HepG2 (cell line): ENCODE measurements around the gene PRSS21. TPM values are rescaled to one million over a fixed set of nuclear protein-coding genes. Genes with fewer than 3 reads are reported as not detected.

Experiments
- AHDC1 ChIP-seq: sonication (generic); formaldehyde crosslinking; IDR thresholded peaks from 2 replicates; pipeline ENCODE4 v1.5.1; 2020; ENCODE audit warnings: mild to moderate bottlenecking, missing genetic modification reagents, borderline replicate concordance
- CCDC6 ChIP-seq: sonication (generic); formaldehyde crosslinking; IDR thresholded peaks from 2 replicates; pipeline ENCODE4 v1.8.1; 2022; ENCODE audit warnings: mild to moderate bottlenecking, missing genetic modification reagents, moderate library complexity
- CHD2 ChIP-seq: IDR thresholded peaks from 2 replicates; pipeline ENCODE4 v1.6.1; 2011; ENCODE audit warnings: low read depth, low read length, improper control_type of control experiment
- FOXJ3 ChIP-seq: sonication (generic); formaldehyde crosslinking; IDR thresholded peaks from 2 replicates; pipeline ENCODE4 v1.4.0; 2020; ENCODE audit warnings: missing genetic modification reagents, mild to moderate bottlenecking, borderline replicate concordance
- KDM1A ChIP-seq: IDR thresholded peaks from 2 replicates; pipeline ENCODE4 v1.6.1; 2016; ENCODE audit warnings: missing compliant biosample characterization
- NPAS2 ChIP-seq: sonication (generic); formaldehyde crosslinking; IDR thresholded peaks from 2 replicates; pipeline ENCODE4 v1.8.0; 2022; ENCODE audit warnings: mild to moderate bottlenecking, missing genetic modification reagents, borderline replicate concordance
- PRMT3 ChIP-seq: sonication (generic); formaldehyde crosslinking; IDR thresholded peaks from 2 replicates; pipeline ENCODE4 v1.8.1; 2022; ENCODE audit warnings: low read depth, mild to moderate bottlenecking, moderate library complexity, missing genetic modification reagents, borderline replicate concordance
- STAT5B ChIP-seq: sonication (generic); formaldehyde crosslinking; IDR thresholded peaks from 2 replicates; pipeline ENCODE4 v1.4.0; 2020; ENCODE audit warnings: missing genetic modification reagents
- TBX2 ChIP-seq: sonication (generic); formaldehyde crosslinking; IDR thresholded peaks from 2 replicates; pipeline ENCODE4 v1.5.0; 2020; ENCODE audit warnings: missing genetic modification reagents, mild to moderate bottlenecking, borderline replicate concordance
- TCF7 ChIP-seq: sonication (generic); IDR thresholded peaks from 2 replicates; pipeline ENCODE4 v1.6.1; 2016; ENCODE audit warnings: antibody characterized with exemption, low read depth
- TFDP1 ChIP-seq: IDR thresholded peaks from 2 replicates; pipeline ENCODE4 v1.6.1; 2016; ENCODE audit warnings: missing compliant biosample characterization, missing genetic modification reagents, borderline replicate concordance
- THAP9 ChIP-seq: sonication (generic); formaldehyde crosslinking; IDR thresholded peaks from 2 replicates; pipeline ENCODE4; 2020; ENCODE audit warnings: missing genetic modification reagents, mild to moderate bottlenecking, borderline replicate concordance
- THYN1 ChIP-seq: sonication (generic); formaldehyde crosslinking; IDR thresholded peaks from 2 replicates; pipeline ENCODE4 v1.8.1; 2023; ENCODE audit warnings: low read depth, mild to moderate bottlenecking, moderate library complexity, missing genetic modification reagents, borderline replicate concordance
- ZFAT ChIP-seq: sonication (generic); formaldehyde crosslinking; conservative IDR thresholded peaks from 2 replicates; pipeline ENCODE4 v1.8.1; 2023; ENCODE audit warnings: missing genetic modification reagents, inconsistent platforms
- ZNF17 ChIP-seq: sonication (generic); formaldehyde crosslinking; IDR thresholded peaks from 2 replicates; pipeline ENCODE4 v1.5.0; 2020; ENCODE audit warnings: mild to moderate bottlenecking, missing genetic modification reagents
- ZNF337 ChIP-seq: sonication (generic); formaldehyde crosslinking; IDR thresholded peaks from 2 replicates; pipeline ENCODE4 v1.5.1; 2020; ENCODE audit warnings: missing genetic modification reagents, low read depth, mild to moderate bottlenecking, borderline replicate concordance
- ZNF768 ChIP-seq: sonication (generic); formaldehyde crosslinking; IDR thresholded peaks from 2 replicates; pipeline ENCODE4 v1.4.0; 2020; ENCODE audit warnings: missing genetic modification reagents
- ZNF790 ChIP-seq: sonication (generic); formaldehyde crosslinking; IDR thresholded peaks from 2 replicates; pipeline ENCODE4 v1.8.0; 2022; ENCODE audit warnings: missing genetic modification reagents, mild to moderate bottlenecking, borderline replicate concordance
- ZSCAN29 ChIP-seq: sonication (generic); formaldehyde crosslinking; conservative IDR thresholded peaks from 2 replicates; pipeline ENCODE4 v1.4.0; 2020; ENCODE audit warnings: mild to moderate bottlenecking, missing genetic modification reagents
- polyA plus RNA-seq, 8 experiments: library from polyadenylated mRNA; depleted of rRNA in 3 of 8; stranded (reverse) in 7 of 8; unstranded in 1 of 8; fragments of >200 nt; fragmentation: Illumina TruSeq in 4 of 8; extraction: Trizol in 4 of 8; gene quantifications; 2 replicates each; pipeline versions ENCODE4 v1.2.1 to v1.2.3, GENCODE V29; 2011 to 2016; ENCODE audit warnings: low read depth in 4 of 8, missing spikeins in 1 of 8, mixed read lengths in 1 of 8; ENCODE audit not compliant: insufficient read depth in 1 of 8
- total RNA-seq, 5 experiments: library from RNA; depleted of rRNA; stranded (reverse); fragments of >200 nt; fragmentation: Illumina TruSeq; extraction: Trizol; gene quantifications; 2 replicates each; pipeline ENCODE4 v1.2.3, GENCODE V29; 2016; ENCODE audit warnings: low read depth in 1 of 5

Gene PRSS21
- total and polyA plus RNA-seq, 2 of the 13 experiments (the other 11 are each of a cell fraction or from before 2014, with no cell fraction given) = not detected

- TF ChIP-seq AHDC1 (CRISPR knock-in tag) (no peak), STAT5B (no peak), TFDP1 (CRISPR knock-in tag) (no peak), TCF7 (no peak), KDM1A (CRISPR knock-in tag) (no peak), ZNF768 (CRISPR knock-in tag) (no peak), CCDC6 (CRISPR knock-in tag) (no peak; the same call in 1 of the 2 replicates), FOXJ3 (CRISPR knock-in tag) (no peak), ZNF790 (CRISPR knock-in tag) (no peak), PRMT3 (no peak), THYN1 (CRISPR knock-in tag) (no peak), NPAS2 (CRISPR knock-in tag) (no peak), CHD2 (no peak), ZFAT (CRISPR knock-in tag) (no peak), ZNF17 (CRISPR knock-in tag) (0 out of 2 replicates have a peak, but pooled peaks have one; percentile 3), ZNF337 (CRISPR knock-in tag) (no peak), TBX2 (CRISPR knock-in tag) (peak; percentile 43; the same call in 1 of the 2 replicates), ZSCAN29 (CRISPR knock-in tag) (no peak), THAP9 (CRISPR knock-in tag) (peak; percentile 99)
These were observed 39.7 kb upstream of the PRSS21 start, which contains the start of gene ELOB (continued) for GRCh38 chr16:2777231-2777902.
